C4-2B (cell line): ENCODE data around the gene NTRK2.

ENCODE experiments used
- ZFX ChIP-seq: fragments of 450-650 bp; IDR thresholded peaks from 2 replicates; pipeline ENCODE4 v1.6.1; 2017
- TF ChIP-seq, protein P1 (sequence below): fragments of 450-650 bp; conservative IDR thresholded peaks from 2 replicates; pipeline ENCODE4 v1.5.1; 2017; ENCODE audit warnings: mild to moderate bottlenecking

DNA sequence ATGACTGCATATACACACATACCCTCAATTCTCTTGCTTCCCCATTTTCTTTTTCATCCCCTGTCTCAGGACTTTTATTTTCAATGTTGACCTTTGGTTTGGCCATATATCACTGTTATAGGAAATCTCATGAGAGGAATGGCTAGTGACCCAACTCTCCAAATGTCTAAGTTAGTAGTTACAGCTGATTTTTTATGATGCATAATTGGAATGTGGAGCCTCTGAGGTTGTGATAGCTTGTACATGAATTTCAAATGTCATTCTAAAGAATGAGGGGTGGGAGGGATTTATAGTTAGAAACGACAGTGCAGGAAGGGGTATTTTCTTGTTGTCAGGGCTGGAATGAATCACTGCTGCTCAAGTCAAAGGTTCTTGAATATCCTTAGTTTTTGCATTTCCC, 356.1 kb downstream of the NTRK2 start:
- TF ChIP-seq, protein P1, sequence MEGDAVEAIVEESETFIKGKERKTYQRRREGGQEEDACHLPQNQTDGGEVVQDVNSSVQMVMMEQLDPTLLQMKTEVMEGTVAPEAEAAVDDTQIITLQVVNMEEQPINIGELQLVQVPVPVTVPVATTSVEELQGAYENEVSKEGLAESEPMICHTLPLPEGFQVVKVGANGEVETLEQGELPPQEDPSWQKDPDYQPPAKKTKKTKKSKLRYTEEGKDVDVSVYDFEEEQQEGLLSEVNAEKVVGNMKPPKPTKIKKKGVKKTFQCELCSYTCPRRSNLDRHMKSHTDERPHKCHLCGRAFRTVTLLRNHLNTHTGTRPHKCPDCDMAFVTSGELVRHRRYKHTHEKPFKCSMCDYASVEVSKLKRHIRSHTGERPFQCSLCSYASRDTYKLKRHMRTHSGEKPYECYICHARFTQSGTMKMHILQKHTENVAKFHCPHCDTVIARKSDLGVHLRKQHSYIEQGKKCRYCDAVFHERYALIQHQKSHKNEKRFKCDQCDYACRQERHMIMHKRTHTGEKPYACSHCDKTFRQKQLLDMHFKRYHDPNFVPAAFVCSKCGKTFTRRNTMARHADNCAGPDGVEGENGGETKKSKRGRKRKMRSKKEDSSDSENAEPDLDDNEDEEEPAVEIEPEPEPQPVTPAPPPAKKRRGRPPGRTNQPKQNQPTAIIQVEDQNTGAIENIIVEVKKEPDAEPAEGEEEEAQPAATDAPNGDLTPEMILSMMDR: no peak
- no peak for TF ChIP-seq ZFX
